ENCODE results near the gene TCP10L.

TCP10L gene

GRCh38 chr21:32595431-32595830, 10.1 kb upstream of the TCP10L start:
- POLR2A ChIA-PET: no interaction called here
- no peak for DNase-seq (ENCODE audit: extremely low spot score)
- CTCF ChIA-PET: interaction anchor here (1.3 kb wide), 1 partner anchor 15 kb away, joined by 5 read pairs; no protein-coding TSS in a partner anchor
- TF ChIP-seq CTBP1 (IDR thresholded peaks at IDR 0.05; ENCODE audit: borderline replicate concordance) (no peak), ARNT (IDR thresholded peaks at IDR 0.05) (no peak), BHLHE40 (IDR thresholded peaks at IDR 0.05; ENCODE audit: borderline replicate concordance) (no peak), FOXA1 (IDR thresholded peaks at IDR 0.05) (no peak), SUZ12 (IDR thresholded peaks at IDR 0.05) (no peak), L3MBTL2 (conservative IDR thresholded peaks at IDR 0.05) (no peak), FOXM1 (IDR thresholded peaks at IDR 0.05; ENCODE audit: borderline replicate concordance) (no peak), FOXK2 (IDR thresholded peaks at IDR 0.05) (no peak), PKNOX1 (IDR thresholded peaks at IDR 0.05) (no peak), ZNF384 (IDR thresholded peaks at IDR 0.05) (no peak), LEF1 (IDR thresholded peaks at IDR 0.05; ENCODE audit: borderline replicate concordance) (no peak), NFRKB (IDR thresholded peaks at IDR 0.05) (no peak), SP1 (IDR thresholded peaks at IDR 0.05) (no peak), TARDBP (IDR thresholded peaks at IDR 0.05) (no peak), HDGF (IDR thresholded peaks at IDR 0.05; ENCODE audit: borderline replicate concordance) (no peak), ELF4 (IDR thresholded peaks at IDR 0.05) (no peak)

- CTCF ChIA-PET: interaction anchor here (1.0 kb wide), 1 partner anchor 24 kb away, joined by 3 read pairs; no protein-coding TSS in a partner anchor
- no peak for DNase-seq (ENCODE audit: extremely low spot score)
- TF ChIP-seq SUZ12 (IDR thresholded peaks at IDR 0.05) (no peak), FOXK2 (IDR thresholded peaks at IDR 0.05) (no peak), ELF4 (IDR thresholded peaks at IDR 0.05) (no peak), SP1 (IDR thresholded peaks at IDR 0.05) (no peak), BHLHE40 (IDR thresholded peaks at IDR 0.05; ENCODE audit: borderline replicate concordance) (no peak), CTBP1 (IDR thresholded peaks at IDR 0.05; ENCODE audit: borderline replicate concordance) (no peak), PKNOX1 (IDR thresholded peaks at IDR 0.05) (no peak), TARDBP (IDR thresholded peaks at IDR 0.05) (no peak), NFRKB (IDR thresholded peaks at IDR 0.05) (no peak), HDGF (IDR thresholded peaks at IDR 0.05; ENCODE audit: borderline replicate concordance) (no peak), LEF1 (IDR thresholded peaks at IDR 0.05; ENCODE audit: borderline replicate concordance) (no peak), L3MBTL2 (conservative IDR thresholded peaks at IDR 0.05) (no peak), ZNF384 (IDR thresholded peaks at IDR 0.05) (no peak)
- POLR2A ChIA-PET: no interaction called here
Measured at GRCh38 chr21:32593690-32594089, 8.4 kb upstream of the TCP10L start.

GRCh38 chr21:32592929-32593502, 7.7 kb upstream of the TCP10L start:
- ChIA-PET POLR2A (no interaction called here), CTCF (interaction anchor here (1.0 kb wide), 2 partner anchors 8 to 24 kb away, joined by 3 to 4 read pairs; no protein-coding TSS in a partner anchor)
- TF ChIP-seq SP1 (IDR thresholded peaks at IDR 0.05) (no peak), ELF4 (IDR thresholded peaks at IDR 0.05) (no peak)
- DNase-seq (ENCODE audit: extremely low spot score): no peak

GRCh38 chr21:32590130-32590529, 4.8 kb upstream of the TCP10L start:
- ChIA-PET CTCF (interaction anchor here (0.6 to 1.0 kb wide), 3 partner anchors 11 to 109 kb away, joined by 3 to 5 read pairs (median 4); no protein-coding TSS in a partner anchor), POLR2A (no interaction called here)
- DNase-seq (ENCODE audit: extremely low spot score): no peak

GRCh38 chr21:32587651-32588050, 2.3 kb upstream of the TCP10L start:
- DNase-seq (ENCODE audit: extremely low spot score): no peak
- TF ChIP-seq BHLHE40 (IDR thresholded peaks at IDR 0.05; ENCODE audit: borderline replicate concordance) (no peak), LEF1 (IDR thresholded peaks at IDR 0.05; ENCODE audit: borderline replicate concordance) (no peak), CTBP1 (IDR thresholded peaks at IDR 0.05; ENCODE audit: borderline replicate concordance) (no peak), FOXM1 (IDR thresholded peaks at IDR 0.05; ENCODE audit: borderline replicate concordance) (no peak), SUZ12 (IDR thresholded peaks at IDR 0.05) (no peak), ZNF384 (IDR thresholded peaks at IDR 0.05) (no peak), ELF4 (IDR thresholded peaks at IDR 0.05) (no peak), ARNT (IDR thresholded peaks at IDR 0.05) (no peak), FOXA1 (IDR thresholded peaks at IDR 0.05) (no peak), TARDBP (IDR thresholded peaks at IDR 0.05) (no peak)
- CTCF ChIA-PET: no interaction called here
- POLR2A ChIA-PET: no interaction called here

More at GRCh38 chr21:32590130-32590529, 4.8 kb upstream of the TCP10L start:
- TF ChIP-seq SUZ12 (IDR thresholded peaks at IDR 0.05) (no peak), PKNOX1 (IDR thresholded peaks at IDR 0.05) (no peak), ELF4 (IDR thresholded peaks at IDR 0.05) (no peak), L3MBTL2 (conservative IDR thresholded peaks at IDR 0.05) (no peak), SP1 (IDR thresholded peaks at IDR 0.05) (no peak), NFRKB (IDR thresholded peaks at IDR 0.05) (no peak), CTBP1 (IDR thresholded peaks at IDR 0.05; ENCODE audit: borderline replicate concordance) (no peak), FOXK2 (IDR thresholded peaks at IDR 0.05) (no peak), ARNT (IDR thresholded peaks at IDR 0.05) (no peak), HDGF (IDR thresholded peaks at IDR 0.05; ENCODE audit: borderline replicate concordance) (no peak), ZNF384 (IDR thresholded peaks at IDR 0.05) (no peak), TARDBP (IDR thresholded peaks at IDR 0.05) (no peak)

- CTCF ChIA-PET: no interaction called here
- TF ChIP-seq TARDBP (IDR thresholded peaks at IDR 0.05): no peak
- TF ChIP-seq PKNOX1 (IDR thresholded peaks at IDR 0.05): no peak
- no peak for TF ChIP-seq NFRKB (IDR thresholded peaks at IDR 0.05)
- TF ChIP-seq SUZ12 (IDR thresholded peaks at IDR 0.05): no peak
- no peak for TF ChIP-seq ARNT (IDR thresholded peaks at IDR 0.05)
- TF ChIP-seq ELF4 (IDR thresholded peaks at IDR 0.05): no peak
- TF ChIP-seq SP1 (IDR thresholded peaks at IDR 0.05): no peak
- no peak for TF ChIP-seq FOXK2 (IDR thresholded peaks at IDR 0.05)
- no peak for TF ChIP-seq FOXM1 (IDR thresholded peaks at IDR 0.05; ENCODE audit: borderline replicate concordance)
- TF ChIP-seq LEF1 (IDR thresholded peaks at IDR 0.05; ENCODE audit: borderline replicate concordance): no peak
- no peak for TF ChIP-seq FOXA1 (IDR thresholded peaks at IDR 0.05)
- TF ChIP-seq HDGF (IDR thresholded peaks at IDR 0.05; ENCODE audit: borderline replicate concordance): no peak
- POLR2A ChIA-PET: no interaction called here
- no peak for DNase-seq (ENCODE audit: extremely low spot score)
Measured at GRCh38 chr21:32587120-32587519, 1.8 kb upstream of the TCP10L start.
